Heart left ventricle (tissue), 13 donors: Measurements from ENCODE around the gene C2orf74.

Source experiments
- CTCF ChIP-seq, 12 donors: fragments of 200-600 bp; sonication (generic) in 4 of 12; IDR thresholded peaks; one replicate each; pipeline versions ENCODE4 v1.5.0 to v1.8.0; 2018 to 2022; ENCODE audit warnings: antibody characterized with exemption in 12 of 12, mild to moderate bottlenecking in 5 of 12
- POLR2A ChIP-seq, 2 donors: fragments of 450-650 bp; IDR thresholded peaks; one replicate each; pipeline ENCODE4 v1.6.1; 2017; ENCODE audit warnings: antibody characterized with exemption in 2 of 2, mild to moderate bottlenecking in 2 of 2, moderate library complexity in 2 of 2
- donor health status: ischemic (EF 13 %, LVEDD 7.1; RV severe dilation, severe dysfunction).
- donor health status: DM: no; HTN: yes; CAD: no.
- donor health status: DM: no; HTN: no; CAD: no.
- donor health status: ischemic (EF 25% LVEDD 6.9; RV normal size, moderate dysfunction).
- donor health status: ischemic (EF 25% LVEDD 5.7; RV mildly dilated, moderate dysfunction).
- donor health status: ischemic (EF 35%, LVEDD 5.7; RV mildly dilated, moderate dysfunction).
- donor health status: nonischemic (EF 11% LVEDD 7.7; RV severe dilation, severe dysfunction).
- donor health status: DM: yes; HTN: yes; CAD: no.
- donor health status: PGD.
- donor health status: ischemic (EF 29% LVEDD 5.4; RV normal size, mild dysfunction).
- donor health status: nonischemic (EF 23%, LVEDD 6.1; RV moderate dilation, normal function).

DNA sequence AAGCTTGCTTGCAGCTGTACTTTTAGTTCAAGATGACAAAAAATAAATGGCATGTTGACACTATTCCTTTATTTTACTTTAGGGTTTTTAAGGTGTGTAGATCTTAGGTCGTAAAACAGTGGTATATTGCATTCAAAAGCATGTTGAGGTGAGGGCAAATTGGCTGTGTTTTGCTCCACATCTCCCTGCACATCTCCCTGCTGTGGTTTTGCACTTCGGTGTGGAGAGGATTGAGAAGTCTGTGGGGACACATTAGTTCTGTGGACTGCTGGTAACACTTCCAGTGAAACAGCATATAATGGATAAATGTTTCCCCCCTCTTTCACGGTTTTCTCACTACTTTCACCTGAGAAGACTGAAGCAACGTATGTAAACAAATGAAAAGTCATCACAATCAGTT lies 25.1 kb downstream of the C2orf74 start:
- TF ChIP-seq POLR2A (IDR thresholded peaks at IDR 0.05) (no peak), CTCF (IDR thresholded peaks at IDR 0.05) (no peak)
